ENCODE data around the gene PAF1. TPM values are rescaled to one million over a fixed set of nuclear protein-coding genes. Genes with fewer than 3 reads are reported as not detected.

PAF1 gene
- total RNA-seq, 4 donors from 2014 or later = 48.1 to 65.3 (median 50.2) TPM

GRCh38 chr19:39377373-39378362, 13.2 kb downstream of the PAF1 start:
- Histone ChIP-seq H3K36me3 (peaks cover 0 to 76% of the 10 kb centered on the region in 2 donors), H3K4me3 (no peak overlapping the region), H3K4me1 (peaks cover 10% of the 10 kb centered on the region in 2 donors), H3K9me3 (no peaks in the 10 kb centered on the region), H3K27me3 (no peaks in the 10 kb centered on the region), H3K27ac (no peak overlapping the region)
- TF ChIP-seq CTCF (IDR thresholded peaks at IDR 0.05 in 4 of 5, conservative IDR thresholded peaks at IDR 0.05 in 1 of 5) (no peak), POLR2A (IDR thresholded peaks at IDR 0.05) (no peak)
- ATAC-seq (no peak), DNase-seq (no peak)
- in situ Hi-C loops (cut with MboI; ENCODE audit: low sequenced_read_pairs in 4 of 4) (no loop called here), intact Hi-C loops (cut with DNase I; ENCODE audit: low total_unique reads) (no loop called here)

- Histone ChIP-seq H3K9me3 (no peaks in the 10 kb centered on the region), H3K36me3 (peaks cover 0 to 60% of the 10 kb centered on the region in 2 donors), H3K4me3 (no peak overlapping the region), H3K27me3 (no peaks in the 10 kb centered on the region), H3K4me1 (peaks cover 19 to 21% of the 10 kb centered on the region in 2 donors), H3K27ac (no peak overlapping the region)
- TF ChIP-seq POLR2A (IDR thresholded peaks at IDR 0.05) (no peak), CTCF (IDR thresholded peaks at IDR 0.05 in 4 of 5, conservative IDR thresholded peaks at IDR 0.05 in 1 of 5) (no peak)
- in situ Hi-C loops (cut with MboI; ENCODE audit: low sequenced_read_pairs in 4 of 4) = no loop called here
- intact Hi-C loops (cut with DNase I; ENCODE audit: low total_unique reads) = no loop called here
- DNase-seq (no peak), ATAC-seq (no peak)
Measured at GRCh38 chr19:39375929-39376328, 15.0 kb downstream of the PAF1 start.

- Histone ChIP-seq H3K4me3 (peak overlapping the region in 2 of 4 donors; percentile 4 to 14), H3K27me3 (no peaks in the 10 kb centered on the region), H3K4me1 (peaks cover 19 to 21% of the 10 kb centered on the region in 2 donors), H3K36me3 (peaks cover 0 to 52% of the 10 kb centered on the region in 2 donors), H3K9me3 (no peaks in the 10 kb centered on the region), H3K27ac (peak overlapping the region; percentile 78 to 91 (median 86))
- ATAC-seq = peak; percentile 19 to 21
- in situ Hi-C loops (cut with MboI; ENCODE audit: low sequenced_read_pairs in 4 of 4) (no loop called here), intact Hi-C loops (cut with DNase I; ENCODE audit: low total_unique reads) (no loop called here)
- DNase-seq = no peak
- TF ChIP-seq POLR2A (IDR thresholded peaks at IDR 0.05) (no peak), CTCF (IDR thresholded peaks at IDR 0.05 in 4 of 5, conservative IDR thresholded peaks at IDR 0.05 in 1 of 5) (no peak)
Measured at GRCh38 chr19:39372941-39373340, 18.0 kb downstream of the PAF1 start.

GRCh38 chr19:39372047-39372802, 18.7 kb downstream of the PAF1 start:
- in situ Hi-C loops (cut with MboI; ENCODE audit: low sequenced_read_pairs in 4 of 4) = no loop called here
- no peaks in the 10 kb centered on the region for H3K9me3 ChIP-seq
- H3K4me3 ChIP-seq = peak overlapping the region in 2 of 4 donors; percentile 4 to 14
- peak overlapping the region; percentile 78 to 91 (median 86) for H3K27ac ChIP-seq
- DNase-seq = peak; percentile 76 to 84
- peaks cover 19 to 21% of the 10 kb centered on the region in 2 donors for H3K4me1 ChIP-seq
- no peaks in the 10 kb centered on the region for H3K27me3 ChIP-seq
- H3K36me3 ChIP-seq = peaks cover 0 to 50% of the 10 kb centered on the region in 2 donors
- intact Hi-C loops (cut with DNase I; ENCODE audit: low total_unique reads) = no loop called here
- TF ChIP-seq POLR2A (IDR thresholded peaks at IDR 0.05) = no peak
- TF ChIP-seq CTCF (IDR thresholded peaks at IDR 0.05 in 4 of 5, conservative IDR thresholded peaks at IDR 0.05 in 1 of 5) = no peak
- peak; percentile 88 to 96 for ATAC-seq

Measured in gastrocnemius medialis (tissue), 4 donors.